ENCODE results near the gene ROR1.

ROR1 gene

GRCh38 chr1:64038119-64038518, 264.3 kb downstream of the ROR1 start:
- no peak for DNase-seq

- DNase-seq: no peak
These were observed 265.1 kb downstream of the ROR1 start for GRCh38 chr1:64038965-64039364.

GRCh38 chr1:64039390-64039926, 265.6 kb downstream of the ROR1 start:
- DNase-seq: peak; percentile 96

GRCh38 chr1:64041371-64042131, 267.7 kb downstream of the ROR1 start:
- DNase-seq: no peak

- peak; percentile 74 for DNase-seq
These were observed 268.7 kb downstream of the ROR1 start for GRCh38 chr1:64042331-64043100.

GRCh38 chr1:64043288-64043687, 269.5 kb downstream of the ROR1 start:
- no peak for DNase-seq

GRCh38 chr1:64043976-64044375, 270.2 kb downstream of the ROR1 start:
- DNase-seq: no peak

GRCh38 chr1:64046243-64046642, 272.4 kb downstream of the ROR1 start:
- no peak for DNase-seq

GRCh38 chr1:64046891-64047290, 273.1 kb downstream of the ROR1 start:
- DNase-seq: no peak

GRCh38 chr1:64047549-64047996, 273.8 kb downstream of the ROR1 start:
- DNase-seq: no peak

GRCh38 chr1:64049900-64050540, 276.2 kb downstream of the ROR1 start:
- no peak for DNase-seq

- DNase-seq: no peak
These were observed 276.8 kb downstream of the ROR1 start for GRCh38 chr1:64050601-64051000.

GRCh38 chr1:64051796-64052195, 278.0 kb downstream of the ROR1 start:
- DNase-seq: no peak

GRCh38 chr1:64052777-64053176, 279.0 kb downstream of the ROR1 start:
- no peak for DNase-seq

- no peak for DNase-seq
These were observed 281.5 kb downstream of the ROR1 start for GRCh38 chr1:64055310-64055709.

GRCh38 chr1:64059556-64059955, 285.7 kb downstream of the ROR1 start:
- no peak for DNase-seq

GRCh38 chr1:64060611-64061302, 286.9 kb downstream of the ROR1 start:
- no peak for DNase-seq

- no peak for DNase-seq
These were observed 287.8 kb downstream of the ROR1 start for GRCh38 chr1:64061430-64062104.

- no peak for DNase-seq
These were observed 288.7 kb downstream of the ROR1 start for GRCh38 chr1:64062529-64062928.

- no peak for DNase-seq
These were observed 289.2 kb downstream of the ROR1 start for GRCh38 chr1:64062941-64063581.

GRCh38 chr1:64065571-64065970, 291.8 kb downstream of the ROR1 start:
- no peak for DNase-seq

Data from amniotic stem cell (primary cell).